OCI-LY7 (cell line): ENCODE data around the gene ZC3H18. TPM values are rescaled to one million over a fixed set of nuclear protein-coding genes. Genes with fewer than 3 reads are reported as not detected.

ENCODE experiments used
- BruUV-seq: library from RNA; stranded (reverse); fragments of 400-500 nt; replicated peaks from 2 replicates; lab custom pipeline; 2021; lab: Mats Ljungman, UMichigan
- CTCF ChIA-PET: fragments of 300-600 bp; sonication (Branson Sonifier 250); formaldehyde crosslinking; loops from one replicate; lab custom pipeline; 2022; ENCODE audit warnings: antibody characterized with exemption; ENCODE audit not compliant: unreplicated experiment; lab: Charles Lee
- POLR2A ChIA-PET: fragments of 300-600 bp; sonication (Branson Sonifier 250); formaldehyde crosslinking; loops from one replicate; lab custom pipeline; 2022; ENCODE audit warnings: antibody characterized with exemption; lab: Charles Lee
- DNase-seq: peaks from one replicate; pipeline ENCODE4 v3.0.0-alpha.2; 2015; ENCODE audit warnings: low spot score
- H2AFZ ChIP-seq: fragments of 200-600 bp; sonication (generic), shearing (Covaris generic); 2 replicates; pipeline ENCODE4 v1.6.1; 2014; ENCODE audit warnings: mild to moderate bottlenecking, antibody characterized with exemption, low read length, moderate library complexity
- H3K27ac ChIP-seq: fragments of 200-600 bp; sonication (generic); 2 replicates; pipeline ENCODE4 v1.5.1; 2014; ENCODE audit warnings: mixed run types, low read depth, mild to moderate bottlenecking, moderate library complexity, low read length, inconsistent platforms; ENCODE audit not compliant: poor library complexity, severe bottlenecking
- H3K36me3 ChIP-seq: fragments of 200-600 bp; sonication (generic); 2 replicates; pipeline ENCODE4 v1.6.1; 2014; ENCODE audit warnings: mild to moderate bottlenecking, antibody characterized with exemption, low read length, moderate library complexity, mixed read lengths; ENCODE audit not compliant: insufficient read depth
- H3K4me1 ChIP-seq: fragments of 200-600 bp; sonication (generic); 2 replicates; pipeline ENCODE4 v1.5.1; 2014; ENCODE audit warnings: mild to moderate bottlenecking, low read length; ENCODE audit not compliant: insufficient read depth, poor library complexity, severe bottlenecking
- H3K4me2 ChIP-seq: fragments of 200-600 bp; sonication (generic); 2 replicates; pipeline ENCODE4 v1.6.1; 2014; ENCODE audit warnings: mild to moderate bottlenecking, low read length
- H3K4me3 ChIP-seq: fragments of 200-600 bp; sonication (generic); 2 replicates; pipeline ENCODE4 v1.5.1; 2014; ENCODE audit warnings: mild to moderate bottlenecking, low read depth, low read length; ENCODE audit not compliant: poor library complexity, severe bottlenecking
- H3K79me2 ChIP-seq: fragments of 200-600 bp; sonication (generic); 2 replicates; pipeline ENCODE4 v1.6.1; 2016; ENCODE audit warnings: low read depth, mild to moderate bottlenecking, low read length, moderate library complexity, mixed read lengths; ENCODE audit not compliant: insufficient read depth
- H3K9me2 ChIP-seq: fragments of 200-600 bp; sonication (generic); 2 replicates; pipeline ENCODE4 v1.6.1; 2016; ENCODE audit warnings: mild to moderate bottlenecking, low read length, mixed read lengths; ENCODE audit not compliant: insufficient read depth
- H3K9me3 ChIP-seq: fragments of 200-600 bp; sonication (generic); 2 replicates; pipeline ENCODE4 v1.6.1; 2014; ENCODE audit warnings: mild to moderate bottlenecking, mixed run types, low read length, mixed read lengths
- H4K20me1 ChIP-seq: fragments of 200-600 bp; sonication (generic); 2 replicates; pipeline ENCODE4 v1.6.1; 2014; ENCODE audit warnings: mild to moderate bottlenecking, antibody characterized with exemption, low read length, moderate library complexity, mixed read lengths; ENCODE audit not compliant: insufficient read depth
- CTCF ChIP-seq: fragments of 200-600 bp; sonication (generic); conservative IDR thresholded peaks from 2 replicates; pipeline ENCODE4 v1.5.1; 2014; ENCODE audit warnings: mild to moderate bottlenecking, antibody characterized with exemption, low read length, moderate library complexity, mixed read lengths
- EZH2phosphoT487 ChIP-seq: fragments of 200-600 bp; sonication (generic); IDR thresholded peaks from 2 replicates; pipeline ENCODE4 v1.6.1; 2018; ENCODE audit warnings: low read depth, borderline replicate concordance, mild to moderate bottlenecking, mixed run types, antibody characterized with exemption, low read length, moderate library complexity, mixed read lengths
- intact Hi-C: fragments of 100-400 bp; cut with micrococcal nuclease; formaldehyde crosslinking; loops from one replicate; pipeline ENCODE4 v1.10.0; 2022; ENCODE audit not compliant: unreplicated experiment
- total RNA-seq, 2 experiments: library from RNA; depleted of rRNA in 1 of 2; stranded (reverse); fragments of >200 nt in 1 of 2; shearing (Covaris generic) in 1 of 2; gene quantifications; 2 replicates each; pipeline ENCODE4 v1.2.3, GENCODE V29; 2014 to 2022

The ZC3H18 gene
- total RNA-seq, 2 experiments from 2014 or later, result 22.2 to 79.0 TPM

GRCh38 chr16:88577166-88577565 is 7.0 kb downstream of the ZC3H18 start:
- no peak for DNase-seq
- H3K4me3 ChIP-seq, result no peak overlapping the region
- peaks cover 7% of the 10 kb centered on the region; the same call in 1 of the 2 replicates for H4K20me1 ChIP-seq
- no TSS peak for BruUV-seq
- no peak overlapping the region for H2AFZ ChIP-seq
- H3K27ac ChIP-seq, result no peak overlapping the region
- H3K36me3 ChIP-seq, result peaks cover 85% of the 10 kb centered on the region
- intact Hi-C loops, result no loop called here
- H3K79me2 ChIP-seq, result peaks cover 39% of the 10 kb centered on the region
- no peaks in the 10 kb centered on the region for H3K9me3 ChIP-seq
- TF ChIP-seq CTCF, result no peak
- TF ChIP-seq EZH2phosphoT487, result no peak
- peaks cover 5% of the 10 kb centered on the region for H3K4me1 ChIP-seq
- CTCF ChIA-PET, result no interaction called here
- H3K4me2 ChIP-seq, result no peak overlapping the region
- POLR2A ChIA-PET, result interaction anchor here (0.5 kb wide), 1 partner anchor 20 kb away, joined by 3 read pairs; no protein-coding TSS in a partner anchor
- H3K9me2 ChIP-seq, result no peaks in the 10 kb centered on the region

GRCh38 chr16:88578446-88579313 is 8.5 kb downstream of the ZC3H18 start:
- BruUV-seq, result no TSS peak
- Histone ChIP-seq H3K9me3 (no peaks in the 10 kb centered on the region), H3K4me1 (no peaks in the 10 kb centered on the region), H3K9me2 (no peaks in the 10 kb centered on the region), H3K79me2 (peaks cover 24% of the 10 kb centered on the region), H3K27ac (no peak overlapping the region), H4K20me1 (peaks cover 3% of the 10 kb centered on the region; the same call in 1 of the 2 replicates), H3K4me3 (no peak overlapping the region), H3K36me3 (peaks cover 83% of the 10 kb centered on the region), H2AFZ (no peak overlapping the region), H3K4me2 (no peak overlapping the region)
- ChIA-PET POLR2A (no interaction called here), CTCF (no interaction called here)
- DNase-seq, result no peak
- TF ChIP-seq EZH2phosphoT487, result no peak
- TF ChIP-seq CTCF, result no peak
- intact Hi-C loops, result no loop called here

DNA sequence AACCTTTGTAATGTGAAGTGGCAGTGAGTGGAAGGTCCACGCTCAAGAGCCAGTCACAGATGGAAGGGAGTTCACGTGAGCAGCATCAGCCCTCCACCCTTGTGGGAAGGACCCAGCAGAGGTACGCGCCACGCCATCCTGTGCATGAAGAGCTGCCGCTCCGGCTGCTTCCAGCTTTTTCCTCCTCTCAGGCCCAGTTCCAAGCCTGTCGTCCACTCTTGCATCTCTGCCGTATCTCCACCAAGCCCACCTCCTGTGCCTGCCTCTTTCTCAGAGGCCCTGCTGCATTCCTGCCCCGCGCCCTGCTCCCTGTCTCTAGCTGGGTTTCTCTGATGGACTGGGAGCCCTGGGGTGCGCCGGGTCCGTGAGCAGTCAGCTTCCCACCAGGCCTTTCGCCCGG is 10.2 kb downstream of the ZC3H18 start:
- Histone ChIP-seq H3K9me3 (no peaks in the 10 kb centered on the region), H3K4me3 (no peak overlapping the region), H4K20me1 (peaks cover 3% of the 10 kb centered on the region; the same call in 1 of the 2 replicates), H3K79me2 (peaks cover 14% of the 10 kb centered on the region), H3K4me2 (no peak overlapping the region), H3K27ac (no peak overlapping the region), H3K4me1 (no peaks in the 10 kb centered on the region), H3K36me3 (peaks cover 84% of the 10 kb centered on the region), H3K9me2 (no peaks in the 10 kb centered on the region), H2AFZ (no peak overlapping the region)
- POLR2A ChIA-PET, result no interaction called here
- no TSS peak for BruUV-seq
- no peak for TF ChIP-seq CTCF
- no peak for TF ChIP-seq EZH2phosphoT487
- no peak for DNase-seq
- CTCF ChIA-PET, result no interaction called here
- intact Hi-C loops, result no loop called here
